Measurements from ENCODE around the gene MPDZ.

The MPDZ gene

GRCh38 chr9:13190040-13190439 lies 89.5 kb downstream of the MPDZ start:
- WGBS (ENCODE audit: extremely low coverage, insufficient coverage, insufficient read length): no CpG with 5 or more reads among the region's 4 CpGs

GRCh38 chr9:13189362-13189761 lies 90.1 kb downstream of the MPDZ start:
- Histone ChIP-seq H3K9me3 (ENCODE audit: insufficient read depth, low read depth, low read length) (no peaks in the 10 kb centered on the region), H3K36me3 (ENCODE audit: control insufficient read depth in 1 of 2, insufficient read depth in 2 of 2, low read length in 2 of 2) (peaks cover 4 to 7% of the 10 kb centered on the region in 2 experiments), H4K12ac (ENCODE audit: low read depth, low read length) (no peak overlapping the region), H2AK5ac (ENCODE audit: low read length) (no peak overlapping the region), H3K79me1 (ENCODE audit: low read length) (peaks cover 1% of the 10 kb centered on the region), H3K4me3 (ENCODE audit: low read depth, low read length) (no peak overlapping the region), H3K27ac (ENCODE audit: low read depth, low read length) (no peak overlapping the region), H2BK5ac (ENCODE audit: low read depth, low read length, poor library complexity) (no peak overlapping the region), H3K9ac (ENCODE audit: low read length) (no peak overlapping the region), H3K14ac (ENCODE audit: low read length) (no peak overlapping the region), H2AFZ (ENCODE audit: insufficient read depth, low read length, poor library complexity) (no peak overlapping the region), H3K18ac (ENCODE audit: low read length) (no peak overlapping the region), H2BK120ac (ENCODE audit: insufficient read depth, low read length, poor library complexity) (no peak overlapping the region), H3K27me3 (ENCODE audit: insufficient read depth, low read length) (no peaks in the 10 kb centered on the region), H3K79me2 (ENCODE audit: control insufficient read depth, insufficient read depth, low read length, poor library complexity) (no peaks in the 10 kb centered on the region), H3K4ac (ENCODE audit: low read depth, low read length) (no peak overlapping the region), H4K8ac (ENCODE audit: low read depth, low read length) (no peak overlapping the region), H3K4me2 (ENCODE audit: low read length) (no peak overlapping the region), H3K23ac (ENCODE audit: low read length) (no peak overlapping the region), H4K91ac (ENCODE audit: low read depth, low read length) (no peak overlapping the region), H2BK12ac (ENCODE audit: low read length) (no peak overlapping the region), H3K4me1 (ENCODE audit: control insufficient read depth in 1 of 2, insufficient read depth in 2 of 2, low read length in 2 of 2) (peaks cover 0 to 5% of the 10 kb centered on the region in 2 experiments)
- DNase-seq: no peak

More at GRCh38 chr9:13190040-13190439, 89.5 kb downstream of the MPDZ start:
- no peak overlapping the region for H3K23ac ChIP-seq (ENCODE audit: low read length)
- no peak overlapping the region for H3K18ac ChIP-seq (ENCODE audit: low read length)
- H3K14ac ChIP-seq (ENCODE audit: low read length): no peak overlapping the region
- H3K36me3 ChIP-seq (ENCODE audit: control insufficient read depth in 1 of 2, insufficient read depth in 2 of 2, low read length in 2 of 2): peaks cover 6 to 8% of the 10 kb centered on the region in 2 experiments
- H2BK120ac ChIP-seq (ENCODE audit: insufficient read depth, low read length, poor library complexity): no peak overlapping the region
- no peaks in the 10 kb centered on the region for H3K79me2 ChIP-seq (ENCODE audit: control insufficient read depth, insufficient read depth, low read length, poor library complexity)
- H3K4me2 ChIP-seq (ENCODE audit: low read length): no peak overlapping the region
- no peak overlapping the region for H3K9ac ChIP-seq (ENCODE audit: low read length)
- H3K79me1 ChIP-seq (ENCODE audit: low read length): peaks cover 1% of the 10 kb centered on the region
- no peak overlapping the region for H2BK5ac ChIP-seq (ENCODE audit: low read depth, low read length, poor library complexity)
- H4K8ac ChIP-seq (ENCODE audit: low read depth, low read length): no peak overlapping the region
- no peak overlapping the region for H2BK12ac ChIP-seq (ENCODE audit: low read length)
- H4K91ac ChIP-seq (ENCODE audit: low read depth, low read length): no peak overlapping the region
- peak overlapping the region; percentile 17 for H3K27ac ChIP-seq (ENCODE audit: low read depth, low read length)
- H3K9me3 ChIP-seq (ENCODE audit: insufficient read depth, low read depth, low read length): no peaks in the 10 kb centered on the region
- H3K4me3 ChIP-seq (ENCODE audit: low read depth, low read length): no peak overlapping the region
- DNase-seq: peak; percentile 85 to 92
- H2AK5ac ChIP-seq (ENCODE audit: low read length): no peak overlapping the region
- H4K12ac ChIP-seq (ENCODE audit: low read depth, low read length): no peak overlapping the region
- peaks cover 0 to 5% of the 10 kb centered on the region in 2 experiments for H3K4me1 ChIP-seq (ENCODE audit: control insufficient read depth in 1 of 2, insufficient read depth in 2 of 2, low read length in 2 of 2)
- no peak overlapping the region for H2AFZ ChIP-seq (ENCODE audit: insufficient read depth, low read length, poor library complexity)
- no peak overlapping the region for H3K4ac ChIP-seq (ENCODE audit: low read depth, low read length)
- H3K27me3 ChIP-seq (ENCODE audit: insufficient read depth, low read length): no peaks in the 10 kb centered on the region

- Histone ChIP-seq H3K14ac (ENCODE audit: low read length) (no peak overlapping the region), H3K4me3 (ENCODE audit: low read depth, low read length) (no peak overlapping the region), H3K4ac (ENCODE audit: low read depth, low read length) (no peak overlapping the region), H2BK12ac (ENCODE audit: low read length) (no peak overlapping the region), H2AFZ (ENCODE audit: insufficient read depth, low read length, poor library complexity) (no peak overlapping the region), H4K91ac (ENCODE audit: low read depth, low read length) (no peak overlapping the region), H3K36me3 (ENCODE audit: control insufficient read depth in 1 of 2, insufficient read depth in 2 of 2, low read length in 2 of 2) (peaks cover 4 to 6% of the 10 kb centered on the region in 2 experiments), H3K18ac (ENCODE audit: low read length) (no peak overlapping the region), H3K4me2 (ENCODE audit: low read length) (no peak overlapping the region), H4K12ac (ENCODE audit: low read depth, low read length) (no peak overlapping the region), H3K9ac (ENCODE audit: low read length) (no peak overlapping the region), H3K27me3 (ENCODE audit: insufficient read depth, low read length) (no peaks in the 10 kb centered on the region), H4K8ac (ENCODE audit: low read depth, low read length) (no peak overlapping the region), H3K23ac (ENCODE audit: low read length) (no peak overlapping the region), H2BK120ac (ENCODE audit: insufficient read depth, low read length, poor library complexity) (no peak overlapping the region), H2BK5ac (ENCODE audit: low read depth, low read length, poor library complexity) (no peak overlapping the region), H3K9me3 (ENCODE audit: insufficient read depth, low read depth, low read length) (no peaks in the 10 kb centered on the region), H2AK5ac (ENCODE audit: low read length) (no peak overlapping the region), H3K79me2 (ENCODE audit: control insufficient read depth, insufficient read depth, low read length, poor library complexity) (no peaks in the 10 kb centered on the region), H3K27ac (ENCODE audit: low read depth, low read length) (no peak overlapping the region), H3K79me1 (ENCODE audit: low read length) (peaks cover 1% of the 10 kb centered on the region), H3K4me1 (ENCODE audit: control insufficient read depth in 1 of 2, insufficient read depth in 2 of 2, low read length in 2 of 2) (peaks cover 0 to 5% of the 10 kb centered on the region in 2 experiments)
- no CpG with 5 or more reads among the region's 5 CpGs for WGBS (ENCODE audit: extremely low coverage, insufficient coverage, insufficient read length)
- DNase-seq: no peak
Observed at GRCh38 chr9:13186774-13187173, 92.7 kb downstream of the MPDZ start.

- Histone ChIP-seq H3K27me3 (ENCODE audit: insufficient read depth, low read length) (no peaks in the 10 kb centered on the region), H3K23ac (ENCODE audit: low read length) (no peak overlapping the region), H3K4me3 (ENCODE audit: low read depth, low read length) (no peak overlapping the region), H3K79me2 (ENCODE audit: control insufficient read depth, insufficient read depth, low read length, poor library complexity) (no peaks in the 10 kb centered on the region), H2AFZ (ENCODE audit: insufficient read depth, low read length, poor library complexity) (no peak overlapping the region), H3K14ac (ENCODE audit: low read length) (no peak overlapping the region), H3K4me1 (ENCODE audit: control insufficient read depth in 1 of 2, insufficient read depth in 2 of 2, low read length in 2 of 2) (peaks cover 0 to 5% of the 10 kb centered on the region in 2 experiments), H3K79me1 (ENCODE audit: low read length) (peaks cover 1% of the 10 kb centered on the region), H4K91ac (ENCODE audit: low read depth, low read length) (no peak overlapping the region), H4K8ac (ENCODE audit: low read depth, low read length) (no peak overlapping the region), H2BK120ac (ENCODE audit: insufficient read depth, low read length, poor library complexity) (no peak overlapping the region), H2AK5ac (ENCODE audit: low read length) (no peak overlapping the region), H3K4ac (ENCODE audit: low read depth, low read length) (no peak overlapping the region), H3K9ac (ENCODE audit: low read length) (no peak overlapping the region), H3K9me3 (ENCODE audit: insufficient read depth, low read depth, low read length) (no peaks in the 10 kb centered on the region), H3K36me3 (ENCODE audit: control insufficient read depth in 1 of 2, insufficient read depth in 2 of 2, low read length in 2 of 2) (peaks cover 4 to 6% of the 10 kb centered on the region in 2 experiments), H3K18ac (ENCODE audit: low read length) (no peak overlapping the region), H3K27ac (ENCODE audit: low read depth, low read length) (no peak overlapping the region), H2BK5ac (ENCODE audit: low read depth, low read length, poor library complexity) (no peak overlapping the region), H4K12ac (ENCODE audit: low read depth, low read length) (no peak overlapping the region), H3K4me2 (ENCODE audit: low read length) (no peak overlapping the region), H2BK12ac (ENCODE audit: low read length) (no peak overlapping the region)
- WGBS (ENCODE audit: extremely low coverage, insufficient coverage, insufficient read length): 94% methylated on average over 1 of the region's 1 CpG
- DNase-seq: no peak
Observed at GRCh38 chr9:13186091-13186490, 93.4 kb downstream of the MPDZ start.

Measured in trophoblast cell (in vitro differentiated cells and primary cell).